HepG2 (cell line): Measurements from ENCODE around the gene DOCK2. TPM values are rescaled to one million over a fixed set of nuclear protein-coding genes. Genes with fewer than 3 reads are reported as not detected.

Experiments
- ATAC-seq: fragments of 200-7000 bp; cut with Tn5 transposase; 3 replicates; pipeline ENCODE4 v1.9.1; 2020; ENCODE audit warnings: mild to moderate bottlenecking, moderate library complexity
- BruUV-seq: library from RNA; stranded (reverse); fragments of 400-500 nt; replicated peaks from 2 replicates; lab custom pipeline; 2021; lab: Mats Ljungman, UMichigan
- CTCF ChIA-PET: fragments of 300-600 bp; formaldehyde crosslinking; extraction: SDS; loops from one replicate; lab custom pipeline; 2021; ENCODE audit warnings: low total read pairs, inconsistent platforms, low intra/inter-chr PET ratio; lab: Yijun Ruan, JAX
- POLR2A ChIA-PET: fragments of 350-600 bp; sonication (Branson Sonifier 250); formaldehyde crosslinking; loops from one replicate; lab custom pipeline; 2020; ENCODE audit warnings: antibody characterized with exemption, inconsistent platforms; lab: Yijun Ruan, JAX
- DNase-seq: peaks from one replicate; pipeline ENCODE4 v3.0.0-alpha.2; 2015; ENCODE audit warnings: low spot score
- FAIRE-seq: peaks from 3 replicates; lab custom pipeline; 2011; peaks lifted over from hg19 to GRCh38; lab: Jason Lieb, UNC
- H2AFZ ChIP-seq: one replicate; pipeline ENCODE4 v1.6.1; 2011; ENCODE audit warnings: low read length, inconsistent platforms
- H3K27ac ChIP-seq: fragments of 300-600 bp; 3 replicates; pipeline ENCODE4 v1.8.0; 2011; ENCODE audit warnings: mixed run types, mild to moderate bottlenecking, mixed read lengths, low read length, inconsistent platforms; ENCODE audit not compliant: insufficient read depth; ENCODE audit errors: extremely low read length
- H3K27me3 ChIP-seq, 2 experiments: fragments of 200-600 bp in 1 of 2; 2 replicates in 1 of 2; 3 replicates in 1 of 2; pipeline versions ENCODE4 v1.6.0 to v1.8.0; 2011; ENCODE audit warnings: low read length in 2 of 2, mild to moderate bottlenecking in 2 of 2, moderate library complexity in 2 of 2, inconsistent platforms in 1 of 2; ENCODE audit not compliant: insufficient read depth in 2 of 2, control insufficient read depth in 1 of 2
- H3K36me3 ChIP-seq, 2 experiments: fragments of 200-600 bp in 1 of 2; replicated peaks in 1 of 2; 2 replicates in 1 of 2; 3 replicates in 1 of 2; pipeline versions ENCODE4 v1.5.1 to v1.8.0; 2011; ENCODE audit warnings: low read length in 2 of 2, inconsistent platforms in 1 of 2; ENCODE audit not compliant: insufficient read depth in 2 of 2, control insufficient read depth in 1 of 2
- H3K4me1 ChIP-seq: 2 replicates; pipeline ENCODE4 v1.5.1; 2012; ENCODE audit warnings: low read length, inconsistent platforms; ENCODE audit not compliant: insufficient read depth
- H3K4me2 ChIP-seq: 2 replicates; pipeline ENCODE4 v1.6.0; 2011; ENCODE audit warnings: low read depth, low read length, inconsistent platforms
- H3K4me3 ChIP-seq, 3 experiments: fragments of 200-600 bp in 1 of 3; sonication (generic), shearing (Covaris generic) in 1 of 3; replicated peaks in 1 of 3; 2 replicates each; pipeline ENCODE4 v1.5.1; 2011 to 2016; ENCODE audit warnings: low read length in 3 of 3, inconsistent platforms in 2 of 3, low read depth in 2 of 3, mild to moderate bottlenecking in 2 of 3, control low read depth in 1 of 3, mixed read lengths in 1 of 3; ENCODE audit not compliant: insufficient read depth in 1 of 3
- H3K79me2 ChIP-seq: one replicate; pipeline ENCODE4 v1.6.1; 2011; ENCODE audit warnings: low read length, inconsistent platforms; ENCODE audit not compliant: insufficient read depth
- H3K9ac ChIP-seq: 2 replicates; pipeline ENCODE4 v1.6.0; 2011; ENCODE audit warnings: mild to moderate bottlenecking, low read depth, low read length, inconsistent platforms; ENCODE audit not compliant: insufficient read depth
- H3K9me3 ChIP-seq: 2 replicates; pipeline ENCODE4 v1.5.1; 2012; ENCODE audit warnings: mild to moderate bottlenecking, low read length
- H4K20me1 ChIP-seq: 2 replicates; pipeline ENCODE4 v1.6.0; 2011; ENCODE audit warnings: inconsistent platforms, mild to moderate bottlenecking, low read length, moderate library complexity; ENCODE audit not compliant: insufficient read depth
- BHLHE40 ChIP-seq: IDR thresholded peaks from 2 replicates; pipeline ENCODE4 v1.6.1; 2011; ENCODE audit warnings: low read length, improper control_type of control experiment
- CAMTA2 ChIP-seq: sonication (generic); formaldehyde crosslinking; IDR thresholded peaks from 2 replicates; pipeline ENCODE4 v1.4.0; 2020; ENCODE audit warnings: mild to moderate bottlenecking, missing genetic modification reagents, borderline replicate concordance
- GFI1 ChIP-seq: sonication (generic); formaldehyde crosslinking; IDR thresholded peaks from 2 replicates; pipeline ENCODE4 v1.5.0; 2020; ENCODE audit warnings: missing genetic modification reagents, mild to moderate bottlenecking, borderline replicate concordance
- HIVEP1 ChIP-seq: sonication (generic); formaldehyde crosslinking; IDR thresholded peaks from 2 replicates; pipeline ENCODE4 v1.4.0; 2020; ENCODE audit warnings: mild to moderate bottlenecking, missing genetic modification reagents
- NR3C1 ChIP-seq: sonication (generic); formaldehyde crosslinking; IDR thresholded peaks from 2 replicates; pipeline ENCODE4 v1.4.0; 2020; ENCODE audit warnings: missing genetic modification reagents
- PTBP1 ChIP-seq: fragments of 200-400 bp; formaldehyde crosslinking; IDR thresholded peaks from 2 replicates; pipeline ENCODE4 v1.6.1; 2018; ENCODE audit warnings: low read length, low read depth; ENCODE audit not compliant: poor library complexity, severe bottlenecking
- SMAD9 ChIP-seq: sonication (generic); formaldehyde crosslinking; IDR thresholded peaks from 2 replicates; pipeline ENCODE4 v1.5.1; 2020; ENCODE audit warnings: mild to moderate bottlenecking, missing genetic modification reagents
- ZNF264 ChIP-seq: sonication (generic); formaldehyde crosslinking; IDR thresholded peaks from 2 replicates; pipeline ENCODE4 v1.4.0; 2020; ENCODE audit warnings: missing genetic modification reagents
- ZNF274 ChIP-seq: sonication (generic); formaldehyde crosslinking; IDR thresholded peaks from 2 replicates; pipeline ENCODE4 v1.5.1; 2020; ENCODE audit warnings: mild to moderate bottlenecking, missing genetic modification reagents
- ZNF550 ChIP-seq: sonication (generic); formaldehyde crosslinking; IDR thresholded peaks from 2 replicates; pipeline ENCODE4 v1.4.0; 2020; ENCODE audit warnings: mild to moderate bottlenecking, missing genetic modification reagents, borderline replicate concordance
- WGBS: methylation state at CpG from one replicate; pipeline ENCODE4 v1.1.6; 2017; ENCODE audit warnings: low lambda C conversion rate; 5-methylcytosine and 5-hydroxymethylcytosine counted together
- in situ Hi-C: cut with HindIII; loops from 2 replicates; pipeline ENCODE4 v1.10.0; 2017; ENCODE audit warnings: low pct_unique_long_range_greater_than_20kb; ENCODE audit not compliant: extremely low pct_ligation_motif_present
- intact Hi-C: fragments of 100-400 bp; cut with micrococcal nuclease; formaldehyde crosslinking; loops from one replicate; pipeline ENCODE4 v1.10.0; 2022; ENCODE audit not compliant: unreplicated experiment
- polyA plus RNA-seq, 8 experiments: library from polyadenylated mRNA; depleted of rRNA in 3 of 8; stranded (reverse) in 7 of 8; unstranded in 1 of 8; fragments of >200 nt; fragmentation: Illumina TruSeq in 4 of 8; extraction: Trizol in 4 of 8; gene quantifications; 2 replicates each; pipeline versions ENCODE4 v1.2.1 to v1.2.3, GENCODE V29; 2011 to 2016; ENCODE audit warnings: low read depth in 4 of 8, missing spikeins in 1 of 8, mixed read lengths in 1 of 8; ENCODE audit not compliant: insufficient read depth in 1 of 8
- total RNA-seq, 5 experiments: library from RNA; depleted of rRNA; stranded (reverse); fragments of >200 nt; fragmentation: Illumina TruSeq; extraction: Trizol; gene quantifications; 2 replicates each; pipeline ENCODE4 v1.2.3, GENCODE V29; 2016; ENCODE audit warnings: low read depth in 1 of 5
- TF ChIP-seq, protein P1 (sequence below): sonication (generic); formaldehyde crosslinking; IDR thresholded peaks from 2 replicates; pipeline ENCODE4 v1.8.1; 2023; ENCODE audit warnings: mild to moderate bottlenecking, missing genetic modification reagents
- TF ChIP-seq, protein P2 (sequence below): sonication (generic); formaldehyde crosslinking; IDR thresholded peaks from 2 replicates; pipeline ENCODE4 v1.5.0; 2020; ENCODE audit warnings: mild to moderate bottlenecking, missing genetic modification reagents
- TF ChIP-seq, protein P3 (sequence below): sonication (generic); formaldehyde crosslinking; conservative IDR thresholded peaks from 2 replicates; pipeline ENCODE4 v1.5.0; 2020; ENCODE audit warnings: missing genetic modification reagents
- TF ChIP-seq, protein P4 (sequence below): sonication (generic); formaldehyde crosslinking; IDR thresholded peaks from 2 replicates; pipeline ENCODE4 v1.5.0; 2020; ENCODE audit warnings: mild to moderate bottlenecking, missing genetic modification reagents
- TF ChIP-seq, protein P5 (sequence below): sonication (generic); formaldehyde crosslinking; IDR thresholded peaks from 2 replicates; pipeline ENCODE4 v1.8.0; 2022; ENCODE audit warnings: missing genetic modification reagents, mild to moderate bottlenecking, borderline replicate concordance

Gene DOCK2
- total and polyA plus RNA-seq, 2 of the 13 experiments (the other 11 are each of a cell fraction or from before 2014, with no cell fraction given), result not detected

DNA sequence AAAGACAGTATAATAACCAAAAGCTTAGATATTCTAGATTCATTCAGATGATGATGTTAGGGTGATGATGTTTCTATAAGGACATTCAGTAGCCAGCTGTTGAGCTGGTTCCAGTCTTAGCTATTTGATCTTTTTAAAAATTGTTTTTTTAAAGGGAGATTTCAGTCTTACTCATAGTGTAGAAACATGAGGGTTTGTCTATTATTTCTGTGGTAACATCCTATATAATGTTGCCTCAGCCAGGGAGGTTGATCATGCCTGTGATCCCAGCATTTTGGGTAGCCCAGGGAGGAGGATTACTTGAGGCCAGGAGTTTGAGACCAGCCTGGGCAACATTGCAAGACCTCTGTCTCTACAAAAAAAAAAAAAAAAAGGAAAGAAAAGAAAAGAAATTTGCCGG, 167.8 kb downstream of the DOCK2 start:
- TF ChIP-seq, protein P1, sequence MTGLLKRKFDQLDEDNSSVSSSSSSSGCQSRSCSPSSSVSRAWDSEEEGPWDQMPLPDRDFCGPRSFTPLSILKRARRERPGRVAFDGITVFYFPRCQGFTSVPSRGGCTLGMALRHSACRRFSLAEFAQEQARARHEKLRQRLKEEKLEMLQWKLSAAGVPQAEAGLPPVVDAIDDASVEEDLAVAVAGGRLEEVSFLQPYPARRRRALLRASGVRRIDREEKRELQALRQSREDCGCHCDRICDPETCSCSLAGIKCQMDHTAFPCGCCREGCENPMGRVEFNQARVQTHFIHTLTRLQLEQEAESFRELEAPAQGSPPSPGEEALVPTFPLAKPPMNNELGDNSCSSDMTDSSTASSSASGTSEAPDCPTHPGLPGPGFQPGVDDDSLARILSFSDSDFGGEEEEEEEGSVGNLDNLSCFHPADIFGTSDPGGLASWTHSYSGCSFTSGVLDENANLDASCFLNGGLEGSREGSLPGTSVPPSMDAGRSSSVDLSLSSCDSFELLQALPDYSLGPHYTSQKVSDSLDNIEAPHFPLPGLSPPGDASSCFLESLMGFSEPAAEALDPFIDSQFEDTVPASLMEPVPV (CRISPR knock-in tag), result no peak
- TF ChIP-seq BHLHE40 (no peak), CAMTA2 (no peak), ZNF274 (CRISPR knock-in tag) (no peak), GFI1 (CRISPR knock-in tag) (no peak), SMAD9 (CRISPR knock-in tag) (no peak), NR3C1 (CRISPR knock-in tag) (no peak), ZNF264 (no peak), ZNF550 (CRISPR knock-in tag) (no peak), PTBP1 (no peak), HIVEP1 (no peak)
- TF ChIP-seq, protein P2, sequence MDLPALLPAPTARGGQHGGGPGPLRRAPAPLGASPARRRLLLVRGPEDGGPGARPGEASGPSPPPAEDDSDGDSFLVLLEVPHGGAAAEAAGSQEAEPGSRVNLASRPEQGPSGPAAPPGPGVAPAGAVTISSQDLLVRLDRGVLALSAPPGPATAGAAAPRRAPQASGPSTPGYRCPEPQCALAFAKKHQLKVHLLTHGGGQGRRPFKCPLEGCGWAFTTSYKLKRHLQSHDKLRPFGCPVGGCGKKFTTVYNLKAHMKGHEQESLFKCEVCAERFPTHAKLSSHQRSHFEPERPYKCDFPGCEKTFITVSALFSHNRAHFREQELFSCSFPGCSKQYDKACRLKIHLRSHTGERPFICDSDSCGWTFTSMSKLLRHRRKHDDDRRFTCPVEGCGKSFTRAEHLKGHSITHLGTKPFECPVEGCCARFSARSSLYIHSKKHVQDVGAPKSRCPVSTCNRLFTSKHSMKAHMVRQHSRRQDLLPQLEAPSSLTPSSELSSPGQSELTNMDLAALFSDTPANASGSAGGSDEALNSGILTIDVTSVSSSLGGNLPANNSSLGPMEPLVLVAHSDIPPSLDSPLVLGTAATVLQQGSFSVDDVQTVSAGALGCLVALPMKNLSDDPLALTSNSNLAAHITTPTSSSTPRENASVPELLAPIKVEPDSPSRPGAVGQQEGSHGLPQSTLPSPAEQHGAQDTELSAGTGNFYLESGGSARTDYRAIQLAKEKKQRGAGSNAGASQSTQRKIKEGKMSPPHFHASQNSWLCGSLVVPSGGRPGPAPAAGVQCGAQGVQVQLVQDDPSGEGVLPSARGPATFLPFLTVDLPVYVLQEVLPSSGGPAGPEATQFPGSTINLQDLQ, result no peak
- TF ChIP-seq, protein P3, sequence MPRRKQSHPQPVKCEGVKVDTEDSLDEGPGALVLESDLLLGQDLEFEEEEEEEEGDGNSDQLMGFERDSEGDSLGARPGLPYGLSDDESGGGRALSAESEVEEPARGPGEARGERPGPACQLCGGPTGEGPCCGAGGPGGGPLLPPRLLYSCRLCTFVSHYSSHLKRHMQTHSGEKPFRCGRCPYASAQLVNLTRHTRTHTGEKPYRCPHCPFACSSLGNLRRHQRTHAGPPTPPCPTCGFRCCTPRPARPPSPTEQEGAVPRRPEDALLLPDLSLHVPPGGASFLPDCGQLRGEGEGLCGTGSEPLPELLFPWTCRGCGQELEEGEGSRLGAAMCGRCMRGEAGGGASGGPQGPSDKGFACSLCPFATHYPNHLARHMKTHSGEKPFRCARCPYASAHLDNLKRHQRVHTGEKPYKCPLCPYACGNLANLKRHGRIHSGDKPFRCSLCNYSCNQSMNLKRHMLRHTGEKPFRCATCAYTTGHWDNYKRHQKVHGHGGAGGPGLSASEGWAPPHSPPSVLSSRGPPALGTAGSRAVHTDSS (CRISPR knock-in tag), result no peak
- TF ChIP-seq, protein P4, sequence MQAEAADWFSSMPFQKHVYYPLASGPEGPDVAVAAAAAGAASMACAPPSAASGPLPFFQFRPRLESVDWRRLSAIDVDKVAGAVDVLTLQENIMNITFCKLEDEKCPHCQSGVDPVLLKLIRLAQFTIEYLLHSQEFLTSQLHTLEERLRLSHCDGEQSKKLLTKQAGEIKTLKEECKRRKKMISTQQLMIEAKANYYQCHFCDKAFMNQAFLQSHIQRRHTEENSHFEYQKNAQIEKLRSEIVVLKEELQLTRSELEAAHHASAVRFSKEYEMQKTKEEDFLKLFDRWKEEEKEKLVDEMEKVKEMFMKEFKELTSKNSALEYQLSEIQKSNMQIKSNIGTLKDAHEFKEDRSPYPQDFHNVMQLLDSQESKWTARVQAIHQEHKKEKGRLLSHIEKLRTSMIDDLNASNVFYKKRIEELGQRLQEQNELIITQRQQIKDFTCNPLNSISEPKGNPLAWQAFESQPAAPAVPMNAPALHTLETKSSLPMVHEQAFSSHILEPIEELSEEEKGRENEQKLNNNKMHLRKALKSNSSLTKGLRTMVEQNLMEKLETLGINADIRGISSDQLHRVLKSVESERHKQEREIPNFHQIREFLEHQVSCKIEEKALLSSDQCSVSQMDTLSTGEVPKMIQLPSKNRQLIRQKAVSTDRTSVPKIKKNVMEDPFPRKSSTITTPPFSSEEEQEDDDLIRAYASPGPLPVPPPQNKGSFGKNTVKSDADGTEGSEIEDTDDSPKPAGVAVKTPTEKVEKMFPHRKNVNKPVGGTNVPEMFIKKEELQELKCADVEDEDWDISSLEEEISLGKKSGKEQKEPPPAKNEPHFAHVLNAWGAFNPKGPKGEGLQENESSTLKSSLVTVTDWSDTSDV (CRISPR knock-in tag), result no peak
- TF ChIP-seq, protein P5, sequence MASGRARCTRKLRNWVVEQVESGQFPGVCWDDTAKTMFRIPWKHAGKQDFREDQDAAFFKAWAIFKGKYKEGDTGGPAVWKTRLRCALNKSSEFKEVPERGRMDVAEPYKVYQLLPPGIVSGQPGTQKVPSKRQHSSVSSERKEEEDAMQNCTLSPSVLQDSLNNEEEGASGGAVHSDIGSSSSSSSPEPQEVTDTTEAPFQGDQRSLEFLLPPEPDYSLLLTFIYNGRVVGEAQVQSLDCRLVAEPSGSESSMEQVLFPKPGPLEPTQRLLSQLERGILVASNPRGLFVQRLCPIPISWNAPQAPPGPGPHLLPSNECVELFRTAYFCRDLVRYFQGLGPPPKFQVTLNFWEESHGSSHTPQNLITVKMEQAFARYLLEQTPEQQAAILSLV (CRISPR knock-in tag), result no peak
- TF ChIP-seq, all 625 proteins: peak for 0
- no TSS peak for BruUV-seq
- Histone ChIP-seq H3K4me3 (no peak overlapping the region), H3K27me3 (no peaks in the 10 kb centered on the region; a peak in 2 of 5 replicates), H3K4me1 (no peaks in the 10 kb centered on the region), H3K79me2 (no peaks in the 10 kb centered on the region), H3K27ac (no peak overlapping the region), H3K9ac (no peak overlapping the region), H4K20me1 (no peaks in the 10 kb centered on the region), H3K4me2 (no peak overlapping the region), H2AFZ (no peak overlapping the region), H3K36me3 (no peaks in the 10 kb centered on the region), H3K9me3 (no peaks in the 10 kb centered on the region)
- in situ Hi-C loops (no loop called here), intact Hi-C loops (no loop called here)
- ChIA-PET POLR2A (no interaction called here), CTCF (no interaction called here)
- FAIRE-seq (no peak), DNase-seq (no peak), ATAC-seq (no peak)
- 0% methylated on average over 1 of the region's 1 CpG for WGBS
